H9 (cell line): ENCODE data around the gene DCAF11. TPM values are rescaled to one million over a fixed set of nuclear protein-coding genes. Genes with fewer than 3 reads are reported as not detected.

ENCODE experiments used
- DNase-seq: peaks from one replicate; pipeline ENCODE4 v3.0.0-alpha.2; 2017
- H2AFZ ChIP-seq: one replicate; pipeline ENCODE4 v1.6.1; 2013; ENCODE audit warnings: mild to moderate bottlenecking, low read length, control low read depth, moderate library complexity
- H2AK5ac ChIP-seq: 2 replicates; pipeline ENCODE4 v1.6.1; 2013; ENCODE audit warnings: low read length, control low read depth, mixed read lengths; ENCODE audit not compliant: insufficient read length
- H2BK120ac ChIP-seq: one replicate; pipeline ENCODE4 v1.6.1; 2013; ENCODE audit warnings: low read depth, mild to moderate bottlenecking, low read length, control low read depth, inconsistent platforms; ENCODE audit not compliant: poor library complexity, severe bottlenecking
- H2BK12ac ChIP-seq: 2 replicates; pipeline ENCODE4 v1.6.1; 2013; ENCODE audit warnings: low read length, control low read depth, mixed read lengths, low read depth; ENCODE audit not compliant: insufficient read length
- H2BK15ac ChIP-seq: 2 replicates; pipeline ENCODE4 v1.6.1; 2013; ENCODE audit warnings: low read depth, low read length, control low read depth
- H2BK20ac ChIP-seq: one replicate; pipeline ENCODE4 v1.6.1; 2013; ENCODE audit warnings: low read depth, mild to moderate bottlenecking, low read length, control low read depth, inconsistent platforms; ENCODE audit not compliant: poor library complexity, severe bottlenecking
- H2BK5ac ChIP-seq: 2 replicates; pipeline ENCODE4 v1.6.1; 2013; ENCODE audit warnings: low read length, control low read depth, mixed read lengths; ENCODE audit not compliant: insufficient read length
- H3K14ac ChIP-seq: 2 replicates; pipeline ENCODE4 v1.6.1; 2013; ENCODE audit warnings: low read length, control low read depth; ENCODE audit not compliant: insufficient read depth
- H3K18ac ChIP-seq: 2 replicates; pipeline ENCODE4 v1.6.1; 2013; ENCODE audit warnings: low read depth, mild to moderate bottlenecking, mixed read lengths, low read length, control low read depth; ENCODE audit not compliant: insufficient read length
- H3K23ac ChIP-seq: 2 replicates; pipeline ENCODE4 v1.6.1; 2013; ENCODE audit warnings: low read length, control low read depth, mixed read lengths, low read depth; ENCODE audit not compliant: insufficient read length
- H3K23me2 ChIP-seq: 2 replicates; pipeline ENCODE4 v1.6.1; 2013; ENCODE audit warnings: low read depth, mild to moderate bottlenecking, mixed read lengths, low read length, control low read depth; ENCODE audit not compliant: insufficient read length, poor library complexity, severe bottlenecking
- H3K27ac ChIP-seq: 2 replicates; pipeline ENCODE4 v1.5.1; 2013; ENCODE audit warnings: low read length, control low read depth, mixed read lengths, low read depth; ENCODE audit not compliant: insufficient read length
- H3K27me3 ChIP-seq: 2 replicates; pipeline ENCODE4 v1.6.1; 2013; ENCODE audit warnings: low read length, control low read depth, inconsistent platforms; ENCODE audit not compliant: insufficient read depth
- H3K4ac ChIP-seq: 2 replicates; pipeline ENCODE4 v1.6.1; 2013; ENCODE audit warnings: low read depth, mild to moderate bottlenecking, control low read depth, inconsistent platforms, low read length, moderate library complexity
- H3K4me1 ChIP-seq: 2 replicates; pipeline ENCODE4 v1.6.1; 2013; ENCODE audit warnings: low read length, control low read depth, inconsistent platforms; ENCODE audit not compliant: insufficient read depth
- H3K4me2 ChIP-seq: 2 replicates; pipeline ENCODE4 v1.6.1; 2013; ENCODE audit warnings: low read length, control low read depth, mixed read lengths; ENCODE audit not compliant: insufficient read length, insufficient read depth
- H3K56ac ChIP-seq: 2 replicates; pipeline ENCODE4 v1.6.1; 2013; ENCODE audit warnings: low read depth, mild to moderate bottlenecking, mixed read lengths, low read length, control low read depth; ENCODE audit not compliant: insufficient read length
- H3K79me1 ChIP-seq: 2 replicates; pipeline ENCODE4 v1.6.1; 2013; ENCODE audit warnings: low read depth, mild to moderate bottlenecking, moderate library complexity, low read length, control low read depth, inconsistent platforms; ENCODE audit not compliant: insufficient read depth, poor library complexity, severe bottlenecking
- H3K79me2 ChIP-seq: 2 replicates; pipeline ENCODE4 v1.6.1; 2013; ENCODE audit warnings: low read length, control low read depth, inconsistent platforms; ENCODE audit not compliant: insufficient read depth
- H3K9ac ChIP-seq: 2 replicates; pipeline ENCODE4 v1.6.1; 2013; ENCODE audit warnings: low read length, control low read depth, mixed read lengths; ENCODE audit not compliant: insufficient read length; ENCODE audit errors: extremely low read depth
- H3K9me3 ChIP-seq: one replicate; pipeline ENCODE4 v1.6.1; 2013; ENCODE audit warnings: low read depth, low read length, inconsistent platforms; ENCODE audit not compliant: control insufficient read depth
- H3T11ph ChIP-seq: one replicate; pipeline ENCODE4 v1.6.1; 2013; ENCODE audit warnings: mild to moderate bottlenecking, low read length, control low read depth, inconsistent platforms
- H4K20me1 ChIP-seq: one replicate; pipeline ENCODE4 v1.6.1; 2013; ENCODE audit not compliant: control insufficient read depth, insufficient read length, insufficient read depth
- H4K5ac ChIP-seq: 2 replicates; pipeline ENCODE4 v1.6.1; 2013; ENCODE audit warnings: low read depth, mild to moderate bottlenecking, mixed read lengths, low read length, control low read depth; ENCODE audit not compliant: insufficient read length
- H4K8ac ChIP-seq: replicated peaks from 2 replicates; pipeline ENCODE4 v1.6.1; 2013; ENCODE audit warnings: low read length, control low read depth, mixed read lengths, low read depth; ENCODE audit not compliant: insufficient read length
- H4K91ac ChIP-seq: 2 replicates; pipeline ENCODE4 v1.6.1; 2013; ENCODE audit warnings: low read depth, mild to moderate bottlenecking, moderate library complexity, mixed read lengths, low read length, control low read depth; ENCODE audit not compliant: insufficient read length
- H3K27ac Mint-ChIP-seq, 3 experiments: 2 replicates in 2 of 3; 3 replicates in 1 of 3; pipeline ENCODE4 v1.8.0; 2020 to 2021; ENCODE audit warnings: mixed read lengths in 3 of 3, mild to moderate bottlenecking in 1 of 3, moderate library complexity in 1 of 3
- H3K27me3 Mint-ChIP-seq: 2 replicates; pipeline ENCODE4 v1.8.0; 2021; ENCODE audit warnings: low read depth, mild to moderate bottlenecking, moderate library complexity, mixed read lengths
- H3K36me3 Mint-ChIP-seq, 3 experiments: 2 replicates in 2 of 3; 3 replicates in 1 of 3; pipeline ENCODE4 v1.8.0; 2020 to 2021; ENCODE audit warnings: low read depth in 3 of 3, mixed read lengths in 3 of 3; ENCODE audit not compliant: insufficient read depth in 1 of 3
- H3K4me1 Mint-ChIP-seq, 2 experiments: 2 replicates each; pipeline ENCODE4 v1.8.0; 2020; ENCODE audit warnings: mixed read lengths in 2 of 2
- H3K4me3 Mint-ChIP-seq, 2 experiments: 2 replicates in 1 of 2; 3 replicates in 1 of 2; pipeline ENCODE4 v1.8.0; 2020 to 2021; ENCODE audit warnings: mild to moderate bottlenecking in 2 of 2, mixed read lengths in 2 of 2, moderate library complexity in 1 of 2
- H3K9me3 Mint-ChIP-seq, 2 experiments: 2 replicates in 1 of 2; 3 replicates in 1 of 2; pipeline ENCODE4 v1.8.0; 2020; ENCODE audit warnings: mild to moderate bottlenecking in 2 of 2, mixed read lengths in 2 of 2, moderate library complexity in 1 of 2
- WGBS: extraction: QIAGEN DNeasy Blood & Tissue Kit; methylation state at CpG from one replicate; pipeline ENCODE4 v1.1.7; 2013; ENCODE audit warnings: missing lambda C conversion rate, low lambda C conversion rate, mixed read lengths; ENCODE audit not compliant: insufficient read length; ENCODE audit errors: extremely low coverage; 5-methylcytosine and 5-hydroxymethylcytosine counted together
- total RNA-seq: library from RNA; stranded (reverse); gene quantifications from 2 replicates; pipeline ENCODE4 v1.2.1, GENCODE V29; 2021
- TF ChIP-seq, protein P1 (sequence below): fragments of 200-600 bp; sonication (generic); conservative IDR thresholded peaks from 3 replicates; pipeline ENCODE4 v1.8.0; 2021; ENCODE audit warnings: antibody characterized with exemption, mild to moderate bottlenecking

The DCAF11 gene
- total RNA-seq, 1 experiment from 2014 or later: 73.4 TPM

DNA sequence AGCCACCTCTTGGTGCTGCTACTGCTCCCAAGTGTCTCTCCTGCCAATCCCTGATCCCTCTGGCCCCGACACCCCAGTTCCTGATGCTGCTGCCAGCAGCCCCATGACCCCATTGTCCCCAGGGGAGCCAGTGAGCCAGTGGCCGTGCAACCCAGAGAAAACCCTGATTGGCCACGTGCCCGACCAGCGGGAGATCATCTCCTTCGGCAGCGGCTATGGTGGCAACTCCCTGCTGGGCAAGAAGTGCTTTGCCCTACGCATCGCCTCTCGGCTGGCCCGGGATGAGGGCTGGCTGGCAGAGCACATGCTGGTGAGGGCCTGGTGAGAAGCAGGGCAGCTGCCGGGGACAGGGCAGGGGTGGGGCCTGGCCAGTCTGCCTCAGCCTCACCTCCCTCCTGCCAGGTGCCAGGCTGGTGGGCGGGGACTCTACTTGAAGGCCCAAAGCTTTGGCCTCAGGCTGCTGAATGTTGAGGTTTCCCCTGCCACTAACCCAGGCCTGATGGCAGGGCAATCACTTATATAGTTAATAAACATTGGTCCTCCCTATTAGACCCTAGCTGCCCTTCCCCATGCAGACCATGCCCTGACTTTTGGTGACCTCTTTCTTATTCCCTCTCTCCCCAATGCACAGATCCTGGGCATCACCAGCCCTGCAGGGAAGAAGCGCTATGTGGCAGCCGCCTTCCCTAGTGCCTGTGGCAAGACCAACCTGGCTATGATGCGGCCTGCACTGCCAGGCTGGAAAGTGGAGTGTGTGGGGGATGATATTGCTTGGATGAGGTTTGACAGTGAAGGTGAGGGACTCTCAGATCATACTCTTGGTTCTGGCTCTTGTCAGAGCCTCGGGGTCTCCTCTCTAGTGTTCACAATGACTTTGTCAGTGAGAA is 15.4 kb upstream of the DCAF11 start:
- no CpG with 5 or more reads among the region's 17 CpGs for WGBS
- peaks cover 6% of the 10 kb centered on the region for H3K23me2 ChIP-seq
- no peak overlapping the region for H4K91ac ChIP-seq
- H4K8ac ChIP-seq: no peak overlapping the region
- no peaks in the 10 kb centered on the region for H4K20me1 ChIP-seq
- no peak overlapping the region for H3K23ac ChIP-seq
- no peak overlapping the region for H3K4me2 ChIP-seq
- H3K4me1 ChIP-seq: no peaks in the 10 kb centered on the region
- no peak overlapping the region for H2AFZ ChIP-seq
- no peak overlapping the region for H3K4ac ChIP-seq
- H4K5ac ChIP-seq: no peak overlapping the region
- peaks cover 10 to 13% of the 10 kb centered on the region in 2 experiments for H3K9me3 Mint-ChIP-seq
- H3K18ac ChIP-seq: no peak overlapping the region
- H3K9me3 ChIP-seq: no peaks in the 10 kb centered on the region
- no peak overlapping the region for H3K56ac ChIP-seq
- H2BK5ac ChIP-seq: no peak overlapping the region
- no peak overlapping the region for H2AK5ac ChIP-seq
- no peak overlapping the region for H2BK15ac ChIP-seq
- no peak overlapping the region; a peak in 1 of 5 replicates for H3K4me3 Mint-ChIP-seq
- no peaks in the 10 kb centered on the region for H3K79me1 ChIP-seq
- H3K27me3 ChIP-seq: no peaks in the 10 kb centered on the region
- H3K27me3 Mint-ChIP-seq: no peaks in the 10 kb centered on the region; the same call in 1 of the 2 replicates
- H3T11ph ChIP-seq: no peak overlapping the region
- no peak overlapping the region for H2BK120ac ChIP-seq
- H2BK12ac ChIP-seq: no peak overlapping the region
- no peaks in the 10 kb centered on the region; the same call in 1 of the 2 replicates for H3K79me2 ChIP-seq
- no peak overlapping the region; a peak in 1 of 7 replicates for H3K27ac Mint-ChIP-seq
- no peak overlapping the region for H3K27ac ChIP-seq
- H3K9ac ChIP-seq: no peak overlapping the region
- DNase-seq: no peak
- H3K36me3 Mint-ChIP-seq: peaks cover 63 to 80% (median 68%) of the 10 kb centered on the region in 3 experiments
- H3K14ac ChIP-seq: no peak overlapping the region
- H3K4me1 Mint-ChIP-seq: peaks cover 10 to 16% of the 10 kb centered on the region in 2 experiments
- TF ChIP-seq, protein P1, sequence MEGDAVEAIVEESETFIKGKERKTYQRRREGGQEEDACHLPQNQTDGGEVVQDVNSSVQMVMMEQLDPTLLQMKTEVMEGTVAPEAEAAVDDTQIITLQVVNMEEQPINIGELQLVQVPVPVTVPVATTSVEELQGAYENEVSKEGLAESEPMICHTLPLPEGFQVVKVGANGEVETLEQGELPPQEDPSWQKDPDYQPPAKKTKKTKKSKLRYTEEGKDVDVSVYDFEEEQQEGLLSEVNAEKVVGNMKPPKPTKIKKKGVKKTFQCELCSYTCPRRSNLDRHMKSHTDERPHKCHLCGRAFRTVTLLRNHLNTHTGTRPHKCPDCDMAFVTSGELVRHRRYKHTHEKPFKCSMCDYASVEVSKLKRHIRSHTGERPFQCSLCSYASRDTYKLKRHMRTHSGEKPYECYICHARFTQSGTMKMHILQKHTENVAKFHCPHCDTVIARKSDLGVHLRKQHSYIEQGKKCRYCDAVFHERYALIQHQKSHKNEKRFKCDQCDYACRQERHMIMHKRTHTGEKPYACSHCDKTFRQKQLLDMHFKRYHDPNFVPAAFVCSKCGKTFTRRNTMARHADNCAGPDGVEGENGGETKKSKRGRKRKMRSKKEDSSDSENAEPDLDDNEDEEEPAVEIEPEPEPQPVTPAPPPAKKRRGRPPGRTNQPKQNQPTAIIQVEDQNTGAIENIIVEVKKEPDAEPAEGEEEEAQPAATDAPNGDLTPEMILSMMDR: no peak
- H2BK20ac ChIP-seq: no peak overlapping the region
